Lower lobe of right lung (tissue), 2 donors: ENCODE data around the gene TPGS1. TPM values are rescaled to one million over a fixed set of nuclear protein-coding genes. Genes with fewer than 3 reads are reported as not detected.

Experiments used
- ATAC-seq, 2 donors: fragments of 200-7000 bp; cut with Tn5 transposase; one replicate each; pipeline ENCODE4 v1.9.1; 2020 to 2022; ENCODE audit warnings: mild to moderate bottlenecking in 2 of 2, moderate library complexity in 2 of 2
- DNase-seq: peaks from one replicate; pipeline ENCODE4 v3.0.0-alpha.2; 2020
- H3K27ac ChIP-seq: fragments of 200-600 bp; one replicate; pipeline ENCODE4 v1.8.0; 2022
- H3K27me3 ChIP-seq: fragments of 200-600 bp; one replicate; pipeline ENCODE4 v1.8.0; 2022; ENCODE audit warnings: low read depth
- H3K36me3 ChIP-seq: fragments of 200-600 bp; one replicate; pipeline ENCODE4 v1.8.0; 2022; ENCODE audit warnings: mild to moderate bottlenecking
- H3K4me1 ChIP-seq: fragments of 200-600 bp; one replicate; pipeline ENCODE4 v1.8.0; 2022
- H3K4me3 ChIP-seq: fragments of 200-600 bp; one replicate; pipeline ENCODE4 v1.8.0; 2022; ENCODE audit warnings: mild to moderate bottlenecking
- H3K9me3 ChIP-seq: fragments of 200-600 bp; one replicate; pipeline ENCODE4 v1.8.0; 2022
- intact Hi-C: fragments of 100-400 bp; cut with DNase I; formaldehyde crosslinking; loops from one replicate; pipeline ENCODE4 v1.11.0; 2022
- long read RNA-seq: library from polyadenylated mRNA; unstranded; transcript quantifications from one replicate; pipeline ENCODE4 v2.0.0, GENCODE V29; 2021
- total RNA-seq: library from RNA; stranded (reverse); fragmentation: NEBNext Ultra II Directional; extraction: Animal tissue kit (Norgen Biotek cat#: 25700); gene quantifications from one replicate; pipeline ENCODE4 v1.2.1, GENCODE V29; 2021
- TF ChIP-seq, protein P1 (sequence below): fragments of 200-600 bp; IDR thresholded peaks from one replicate; pipeline ENCODE4 v1.8.0; 2022; ENCODE audit warnings: antibody characterized with exemption, mild to moderate bottlenecking
- donor health status: DM: no; HTN: yes; CAD: no; lungs with severe emphysema.

The TPGS1 gene, protein sequence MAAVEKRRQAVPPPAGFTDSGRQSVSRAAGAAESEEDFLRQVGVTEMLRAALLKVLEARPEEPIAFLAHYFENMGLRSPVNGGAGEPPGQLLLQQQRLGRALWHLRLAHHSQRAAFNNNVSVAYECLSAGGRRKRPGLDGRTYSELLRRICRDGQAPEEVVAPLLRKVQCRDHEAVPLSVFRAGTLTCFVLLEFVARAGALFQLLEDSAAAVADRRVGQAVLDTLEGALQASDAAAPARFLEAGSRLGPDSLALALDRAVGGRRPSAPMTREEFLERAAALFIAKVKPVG
- total RNA-seq: 18.8 TPM
- long read RNA-seq, transcript TPGS1-201 (2 exons, 1,114 nt): major isoform, 49 of 58 reads
- long read RNA-seq, partial matches to known transcripts: 4 of 58 reads
- long read RNA-seq, other reads (novel, unspliced or antisense): 3 of 58 reads

DNA sequence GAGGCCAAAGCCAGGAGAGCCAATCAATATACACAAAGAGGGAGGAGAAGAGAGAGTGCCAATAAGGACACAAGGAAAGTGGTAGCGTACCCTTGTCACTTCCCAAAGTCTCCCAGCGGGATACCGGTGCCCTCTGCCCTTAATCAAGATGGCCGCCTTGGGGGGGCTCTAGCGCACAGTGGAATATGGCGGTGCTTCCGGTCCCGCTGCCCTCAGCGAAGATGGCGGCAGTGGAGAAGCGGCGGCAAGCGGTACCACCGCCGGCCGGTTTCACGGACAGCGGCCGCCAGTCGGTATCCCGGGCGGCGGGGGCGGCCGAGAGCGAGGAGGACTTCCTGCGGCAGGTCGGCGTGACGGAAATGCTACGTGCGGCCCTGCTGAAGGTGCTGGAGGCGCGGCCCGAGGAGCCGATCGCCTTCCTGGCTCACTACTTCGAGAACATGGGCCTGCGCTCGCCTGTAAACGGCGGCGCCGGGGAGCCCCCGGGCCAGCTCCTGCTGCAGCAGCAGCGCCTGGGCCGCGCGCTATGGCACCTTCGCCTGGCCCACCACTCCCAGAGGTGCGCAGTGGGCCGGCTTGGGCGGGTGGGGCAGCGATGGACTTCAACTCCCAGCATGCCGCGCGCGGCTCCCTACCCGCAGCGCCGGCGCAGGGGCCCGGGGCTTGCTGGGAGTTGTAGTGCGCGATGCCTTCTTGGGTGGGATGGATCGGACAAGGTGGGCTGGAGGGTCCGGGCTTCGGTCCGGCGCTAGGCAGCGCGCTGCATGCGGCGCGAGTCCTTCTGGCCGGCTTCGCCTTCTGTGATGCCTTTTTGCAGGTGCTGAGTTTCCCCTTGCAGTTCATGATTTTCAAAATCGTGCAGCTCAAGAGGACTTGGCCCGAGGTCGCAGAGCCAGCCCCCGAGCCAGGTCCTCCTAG is at the start of gene TPGS1:
Gene TPGS1 (plus strand): TSS at position 212 of the 918 bp plus-strand sequence. CDS start 10 bp downstream, at position 222.
- Histone ChIP-seq H3K4me3 (peak within 1 kb of the TSS; percentile 100), H3K27me3 (no peaks in the 10 kb centered on the region), H3K27ac (peak within 1 kb of the TSS; percentile 97), H3K36me3 (peaks cover 5% of the 10 kb centered on the region), H3K9me3 (no peaks in the 10 kb centered on the region), H3K4me1 (peaks cover 42% of the 10 kb centered on the region)
- peak; percentile 95 for DNase-seq
- ATAC-seq: peak; percentile 94 to 95
- intact Hi-C loops: no loop called here
- TF ChIP-seq, protein P1, sequence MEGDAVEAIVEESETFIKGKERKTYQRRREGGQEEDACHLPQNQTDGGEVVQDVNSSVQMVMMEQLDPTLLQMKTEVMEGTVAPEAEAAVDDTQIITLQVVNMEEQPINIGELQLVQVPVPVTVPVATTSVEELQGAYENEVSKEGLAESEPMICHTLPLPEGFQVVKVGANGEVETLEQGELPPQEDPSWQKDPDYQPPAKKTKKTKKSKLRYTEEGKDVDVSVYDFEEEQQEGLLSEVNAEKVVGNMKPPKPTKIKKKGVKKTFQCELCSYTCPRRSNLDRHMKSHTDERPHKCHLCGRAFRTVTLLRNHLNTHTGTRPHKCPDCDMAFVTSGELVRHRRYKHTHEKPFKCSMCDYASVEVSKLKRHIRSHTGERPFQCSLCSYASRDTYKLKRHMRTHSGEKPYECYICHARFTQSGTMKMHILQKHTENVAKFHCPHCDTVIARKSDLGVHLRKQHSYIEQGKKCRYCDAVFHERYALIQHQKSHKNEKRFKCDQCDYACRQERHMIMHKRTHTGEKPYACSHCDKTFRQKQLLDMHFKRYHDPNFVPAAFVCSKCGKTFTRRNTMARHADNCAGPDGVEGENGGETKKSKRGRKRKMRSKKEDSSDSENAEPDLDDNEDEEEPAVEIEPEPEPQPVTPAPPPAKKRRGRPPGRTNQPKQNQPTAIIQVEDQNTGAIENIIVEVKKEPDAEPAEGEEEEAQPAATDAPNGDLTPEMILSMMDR: no peak

DNA sequence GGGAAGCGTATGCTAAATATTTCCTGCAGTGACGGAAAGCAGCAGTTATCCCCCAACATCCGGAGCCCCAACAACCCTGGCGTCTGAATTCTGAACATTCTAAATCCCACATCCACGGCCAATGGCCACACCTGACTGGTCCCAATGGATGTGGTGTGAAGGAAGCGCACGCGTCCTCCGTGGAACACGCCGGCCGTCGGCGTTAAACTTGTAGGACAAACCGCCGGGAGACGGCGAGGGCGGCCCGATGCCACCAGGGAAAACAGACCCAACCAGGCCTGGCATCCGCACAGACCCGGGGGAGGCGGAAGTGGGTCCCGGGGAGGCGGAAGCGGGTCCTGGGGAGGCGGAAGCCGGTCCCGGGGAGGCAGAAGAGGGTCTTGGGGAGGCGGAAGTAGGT is 49.7 kb upstream of the TPGS1 start:
- TF ChIP-seq, protein P1: no peak
- Histone ChIP-seq H3K4me1 (peaks cover 12% of the 10 kb centered on the region), H3K4me3 (no peak overlapping the region), H3K27me3 (peaks cover 14% of the 10 kb centered on the region), H3K27ac (no peak overlapping the region), H3K9me3 (no peaks in the 10 kb centered on the region), H3K36me3 (peaks cover 4% of the 10 kb centered on the region)
- intact Hi-C loops: no loop called here
- ATAC-seq: no peak
- DNase-seq: no peak

DNA sequence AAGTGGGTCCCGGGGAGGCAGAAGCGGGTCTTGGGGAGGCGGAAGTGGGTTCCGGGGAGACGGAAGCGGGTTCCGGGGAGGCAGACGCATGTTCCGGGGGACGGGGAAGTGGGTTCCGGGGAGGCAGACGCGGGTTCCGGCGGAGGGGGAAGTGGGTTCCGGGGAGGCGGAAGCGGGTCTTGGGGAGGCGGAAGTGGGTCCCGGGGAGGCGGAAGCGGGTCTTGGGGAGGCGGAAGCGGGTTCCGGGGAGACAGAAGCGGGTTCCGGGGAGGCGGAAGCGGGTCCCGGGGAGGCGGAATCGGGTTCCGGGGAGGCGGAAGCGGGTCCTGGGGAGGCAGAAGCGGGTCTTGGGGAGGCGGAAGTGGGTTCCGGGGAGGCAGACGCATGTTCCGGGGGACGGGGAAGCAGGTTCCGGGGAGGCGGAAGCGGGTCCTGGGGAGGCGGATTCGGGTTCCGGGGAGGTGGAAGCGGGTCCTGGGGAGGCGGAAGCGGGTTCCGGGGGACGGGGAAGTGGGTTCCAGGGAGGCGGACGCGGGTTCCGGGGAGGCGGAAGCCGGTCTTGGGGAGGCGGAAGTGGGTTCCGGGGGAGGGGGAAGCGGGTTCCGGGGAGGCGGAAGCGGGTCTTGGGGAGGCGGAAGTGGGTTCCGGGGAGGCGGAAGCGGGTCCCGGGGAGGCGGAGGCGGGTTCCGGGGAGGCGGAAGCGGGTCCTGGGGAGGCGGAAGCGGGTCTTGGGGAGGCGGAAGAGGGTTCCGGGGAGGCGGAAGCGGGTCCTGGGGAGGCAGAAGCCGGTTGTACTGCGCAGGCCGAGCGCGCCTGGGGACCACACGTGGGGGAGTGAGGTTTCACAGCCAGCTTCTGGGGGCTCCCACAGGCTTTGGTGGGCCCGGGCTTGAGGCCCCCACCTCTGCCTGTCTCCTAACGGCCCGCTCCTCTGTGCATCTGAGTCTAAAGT is 48.9 kb upstream of the TPGS1 start:
- Histone ChIP-seq H3K4me1 (peaks cover 12% of the 10 kb centered on the region), H3K9me3 (no peaks in the 10 kb centered on the region), H3K27ac (no peak overlapping the region), H3K27me3 (peaks cover 16% of the 10 kb centered on the region), H3K36me3 (peaks cover 4% of the 10 kb centered on the region), H3K4me3 (no peak overlapping the region)
- TF ChIP-seq, protein P1: no peak
- intact Hi-C loops: no loop called here
- no peak for DNase-seq
- ATAC-seq: no peak

DNA sequence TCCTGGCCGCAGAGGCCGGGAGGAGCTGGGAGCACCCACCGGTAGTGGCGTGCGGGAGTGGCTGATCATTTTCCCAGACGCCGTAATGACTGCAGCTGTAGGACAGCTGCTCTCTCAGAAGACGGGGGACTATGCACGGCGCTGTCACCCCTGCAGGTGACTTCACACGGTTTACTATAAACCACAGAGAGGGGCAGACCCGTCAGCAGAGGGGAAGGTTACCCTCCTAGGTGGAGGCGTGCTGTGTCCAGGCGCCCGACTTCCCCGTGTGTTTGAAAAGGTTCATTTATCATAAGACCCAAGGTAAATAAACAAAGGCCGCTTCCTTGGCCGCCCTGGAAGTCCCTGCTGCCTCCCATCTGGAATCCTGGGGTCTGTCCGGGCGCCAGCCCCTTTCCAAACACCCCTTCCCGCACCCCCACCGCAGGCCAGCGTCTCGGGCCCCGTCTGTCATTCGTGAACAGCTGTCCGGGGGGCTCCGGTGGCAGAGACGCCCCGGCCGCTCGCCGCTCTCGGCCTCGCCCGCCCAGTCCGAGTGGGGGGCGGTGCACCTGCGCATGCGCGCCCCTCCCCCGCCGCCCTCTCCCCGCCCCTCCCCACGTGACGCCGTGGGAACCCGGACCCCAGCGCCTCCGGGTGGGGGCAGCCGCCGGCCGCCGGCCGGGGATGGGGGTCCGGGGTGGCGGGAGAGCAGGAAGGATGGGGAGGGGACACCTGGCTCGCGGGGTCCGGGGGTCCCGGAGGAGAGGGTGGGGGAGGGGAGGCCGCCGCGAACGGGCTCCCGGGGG is 47.4 kb upstream of the TPGS1 start:
- Histone ChIP-seq H3K4me1 (peaks cover 12% of the 10 kb centered on the region), H3K27me3 (peaks cover 16% of the 10 kb centered on the region), H3K27ac (peak overlapping the region; percentile 80), H3K36me3 (no peaks in the 10 kb centered on the region), H3K9me3 (no peaks in the 10 kb centered on the region), H3K4me3 (peak overlapping the region; percentile 71)
- ATAC-seq (peak; percentile 81 to 82), DNase-seq (no peak)
- intact Hi-C loops: no loop called here
- TF ChIP-seq, protein P1: no peak
